IMR-90 (cell line): Measurements from ENCODE around the gene GGT5. TPM values are rescaled to one million over a fixed set of nuclear protein-coding genes. Genes with fewer than 3 reads are reported as not detected.

Experiments used
- ATAC-seq: fragments of 200-7000 bp; cut with Tn5 transposase; 2 replicates; pipeline ENCODE4 v1.9.1; 2020; ENCODE audit warnings: low read depth, mild to moderate bottlenecking, moderate library complexity
- BruUV-seq: library from RNA; stranded (reverse); fragments of 400-500 nt; replicated peaks from 2 replicates; lab custom pipeline; 2021; lab: Mats Ljungman, UMichigan
- CTCF ChIA-PET: fragments of 300-600 bp; formaldehyde crosslinking; extraction: SDS; loops from one replicate; lab custom pipeline; 2021; ENCODE audit warnings: antibody characterized with exemption; lab: Yijun Ruan, JAX
- POLR2A ChIA-PET: fragments of 300-600 bp; sonication (Branson Sonifier 250); formaldehyde crosslinking; loops from one replicate; lab custom pipeline; 2022; ENCODE audit warnings: antibody characterized with exemption; ENCODE audit not compliant: unreplicated experiment; lab: Charles Lee
- DNase-seq: peaks from one replicate; pipeline ENCODE4 v3.0.0; 2013
- H2AFZ ChIP-seq: replicated peaks from 2 replicates; pipeline ENCODE3; 2013; ENCODE audit warnings: low read length, mild to moderate bottlenecking; ENCODE audit not compliant: poor library complexity
- H2AK5ac ChIP-seq: 2 replicates; pipeline ENCODE4 v1.6.1; 2013; ENCODE audit warnings: low read depth, low read length, inconsistent platforms
- H2AK9ac ChIP-seq: replicated peaks from 2 replicates; pipeline ENCODE3; 2013; ENCODE audit warnings: mild to moderate bottlenecking, low read depth, low read length, moderate library complexity; ENCODE audit not compliant: poor library complexity
- H2BK120ac ChIP-seq: 2 replicates; pipeline ENCODE4 v1.6.1; 2013; ENCODE audit warnings: low read depth, low read length, inconsistent platforms
- H2BK15ac ChIP-seq: 3 replicates; pipeline ENCODE4 v1.6.1; 2013; ENCODE audit warnings: low read depth, low read length, inconsistent platforms
- H2BK20ac ChIP-seq: 2 replicates; pipeline ENCODE4 v1.6.1; 2013; ENCODE audit warnings: low read depth, mild to moderate bottlenecking, inconsistent platforms, low read length, moderate library complexity
- H2BK5ac ChIP-seq: 2 replicates; pipeline ENCODE4 v1.6.1; 2013; ENCODE audit warnings: mild to moderate bottlenecking, low read depth, low read length, inconsistent platforms; ENCODE audit not compliant: poor library complexity, severe bottlenecking
- H3K14ac ChIP-seq: replicated peaks from 2 replicates; pipeline ENCODE4 v1.6.1; 2013; ENCODE audit warnings: low read depth, low read length, inconsistent platforms
- H3K18ac ChIP-seq: 2 replicates; pipeline ENCODE4 v1.6.1; 2013; ENCODE audit warnings: low read depth, low read length, control low read depth
- H3K23ac ChIP-seq: 2 replicates; pipeline ENCODE4 v1.6.1; 2013; ENCODE audit warnings: low read depth, low read length, inconsistent platforms
- H3K27ac ChIP-seq: 2 replicates; pipeline ENCODE4 v1.5.1; 2013; ENCODE audit warnings: mild to moderate bottlenecking, control low read depth, low read length; ENCODE audit not compliant: insufficient read depth
- H3K27me3 ChIP-seq: 2 replicates; pipeline ENCODE4 v1.6.1; 2013; ENCODE audit warnings: low read length; ENCODE audit not compliant: control insufficient read depth, insufficient read depth
- H3K36me3 ChIP-seq: 2 replicates; pipeline ENCODE4 v1.6.1; 2013; ENCODE audit warnings: low read length, mixed read lengths; ENCODE audit not compliant: control insufficient read depth, insufficient read depth
- H3K4ac ChIP-seq: 2 replicates; pipeline ENCODE4 v1.6.1; 2013; ENCODE audit warnings: low read depth, low read length, inconsistent platforms
- H3K4me1 ChIP-seq: 2 replicates; pipeline ENCODE4 v1.6.1; 2013; ENCODE audit warnings: low read length, mixed read lengths; ENCODE audit not compliant: control insufficient read depth, insufficient read depth
- H3K4me2 ChIP-seq: 2 replicates; pipeline ENCODE4 v1.6.1; 2013; ENCODE audit warnings: low read depth, mild to moderate bottlenecking, control low read depth, low read length, moderate library complexity
- H3K4me3 ChIP-seq: 2 replicates; pipeline ENCODE4 v1.5.1; 2013; ENCODE audit warnings: low read depth, mild to moderate bottlenecking, control low read depth, low read length, moderate library complexity; ENCODE audit not compliant: insufficient read depth
- H3K56ac ChIP-seq: 2 replicates; pipeline ENCODE4 v1.6.1; 2013; ENCODE audit warnings: low read length, inconsistent platforms; ENCODE audit not compliant: insufficient read depth; ENCODE audit errors: extremely low read depth
- H3K79me1 ChIP-seq, 2 experiments: 2 replicates each; pipeline ENCODE4 v1.6.1; 2013; ENCODE audit warnings: low read length in 2 of 2, inconsistent platforms in 1 of 2, low read depth in 1 of 2
- H3K9ac ChIP-seq: 2 replicates; pipeline ENCODE4 v1.6.1; 2013; ENCODE audit warnings: low read depth, low read length, control low read depth
- H3K9me1 ChIP-seq: 2 replicates; pipeline ENCODE4 v1.6.1; 2013; ENCODE audit warnings: low read length, inconsistent platforms; ENCODE audit not compliant: insufficient read depth
- H3K9me3 ChIP-seq: 2 replicates; pipeline ENCODE4 v1.6.1; 2013; ENCODE audit warnings: low read length; ENCODE audit not compliant: control insufficient read depth, insufficient read depth
- H4K20me1 ChIP-seq: 2 replicates; pipeline ENCODE4 v1.6.1; 2013; ENCODE audit warnings: low read length, inconsistent platforms; ENCODE audit not compliant: insufficient read depth
- H4K5ac ChIP-seq: 2 replicates; pipeline ENCODE4 v1.6.1; 2013; ENCODE audit warnings: mild to moderate bottlenecking, low read depth, low read length, control low read depth
- H4K8ac ChIP-seq, 2 experiments: 2 replicates each; pipeline ENCODE4 v1.6.1; 2013; ENCODE audit warnings: low read depth in 2 of 2, low read length in 2 of 2, control low read depth in 1 of 2, inconsistent platforms in 1 of 2
- H4K91ac ChIP-seq: 2 replicates; pipeline ENCODE4 v1.6.1; 2013; ENCODE audit warnings: low read depth, low read length, inconsistent platforms; ENCODE audit not compliant: insufficient read depth
- BHLHE40 ChIP-seq: fragments of 150-350 bp; IDR thresholded peaks from 2 replicates; pipeline ENCODE4 v1.6.1; 2016; ENCODE audit warnings: mild to moderate bottlenecking, low read depth, low read length
- MAZ ChIP-seq: IDR thresholded peaks from 2 replicates; pipeline ENCODE4 v1.6.1; 2012; ENCODE audit warnings: low read depth, mild to moderate bottlenecking, low read length, improper control_type of control experiment, moderate library complexity, borderline replicate concordance
- POLR2A ChIP-seq: IDR thresholded peaks from 2 replicates; pipeline ENCODE4 v1.6.1; 2012; ENCODE audit warnings: mild to moderate bottlenecking, low read depth, low read length
- RAD21 ChIP-seq: IDR thresholded peaks from 2 replicates; pipeline ENCODE4 v1.6.1; 2012; ENCODE audit warnings: low read length, improper control_type of control experiment
- RCOR1 ChIP-seq: IDR thresholded peaks from 2 replicates; pipeline ENCODE4 v1.6.1; 2012; ENCODE audit warnings: mild to moderate bottlenecking, low read length, improper control_type of control experiment; ENCODE audit not compliant: insufficient replicate concordance
- USF2 ChIP-seq: fragments of 150-350 bp; IDR thresholded peaks from 2 replicates; pipeline ENCODE4 v1.6.1; 2017; ENCODE audit warnings: mild to moderate bottlenecking, antibody characterized with exemption, low read length, low read depth
- WGBS, 2 experiments: methylation state at CpG; one replicate each; pipeline versions ENCODE4 v1.1.5 to v1.1.7; 2013; ENCODE audit warnings: missing lambda C conversion rate in 2 of 2; ENCODE audit not compliant: insufficient read length in 1 of 2; ENCODE audit errors: extremely low coverage in 2 of 2; 5-methylcytosine and 5-hydroxymethylcytosine counted together
- dilution Hi-C: fragments of 300-500 bp; cut with HindIII; formaldehyde crosslinking; loops from one replicate; pipeline ENCODE4 v1.14.3; 2018; ENCODE audit warnings: low sequenced_read_pairs; ENCODE audit not compliant: unreplicated experiment
- in situ Hi-C: fragments of 300-500 bp; cut with MboI; formaldehyde crosslinking; loops from 3 replicates; pipeline ENCODE4 v1.14.3; 2019; ENCODE audit warnings: low sequenced_read_pairs, inconsistent platforms, mixed read lengths
- intact Hi-C: fragments of 100-400 bp; cut with micrococcal nuclease; formaldehyde crosslinking; loops from 2 replicates; pipeline ENCODE4 v1.10.0; 2022
- polyA plus RNA-seq, 3 experiments: library from polyadenylated mRNA; depleted of rRNA; stranded (reverse); fragments of >200 nt; gene quantifications; 2 replicates each; pipeline ENCODE4 v1.2.3, GENCODE V29; 2012; ENCODE audit warnings: low replicate concordance in 1 of 3
- total RNA-seq: library from RNA; depleted of rRNA; stranded (reverse); fragments of >200 nt; gene quantifications from 2 replicates; pipeline ENCODE4 v1.2.3, GENCODE V29; 2012

The GGT5 gene
- total and polyA plus RNA-seq, 2 of the 4 experiments (the other 2 are of a cell fraction): 0.18 to 5.8 TPM

- TF ChIP-seq BHLHE40 (no peak), RCOR1 (no peak)
Measured at GRCh38 chr22:24201681-24202614, 42.9 kb downstream of the GGT5 start (continued).

GRCh38 chr22:24200619-24201212 is 44.2 kb downstream of the GGT5 start:
- no peak overlapping the region for H3K56ac ChIP-seq
- peak; percentile 50 for ATAC-seq
- peak overlapping the region; percentile 60; the same call in 2 of the 3 replicates for H2BK15ac ChIP-seq
- H3K14ac ChIP-seq: peak overlapping the region; percentile 54; the same call in 1 of the 2 replicates
- peak overlapping the region; percentile 3; the same call in 1 of the 2 replicates for H3K18ac ChIP-seq
- no peaks in the 10 kb centered on the region for H3K27me3 ChIP-seq
- H2AK9ac ChIP-seq: no peak overlapping the region
- H4K91ac ChIP-seq: peak overlapping the region; percentile 67
- BruUV-seq: no TSS peak
- peaks cover 5% of the 10 kb centered on the region for H3K9me1 ChIP-seq
- TF ChIP-seq USF2 (peak; percentile 64; the same call in 1 of the 2 replicates), RCOR1 (no peak), RAD21 (no peak), MAZ (no peak), POLR2A (no peak), BHLHE40 (no peak; the same call in 1 of the 2 replicates)
- H2BK20ac ChIP-seq: peak overlapping the region; percentile 51
- WGBS, 2 experiments: 43% methylated on average over 1 of the region's 7 CpGs; no CpG with 5 or more reads in 1 of the 2 experiments
- H4K5ac ChIP-seq: no peak overlapping the region
- peak overlapping the region; percentile 67 for H2BK5ac ChIP-seq
- H4K8ac ChIP-seq: peak overlapping the region; percentile 3 to 63; a peak in 3 of 4 replicates
- no peak overlapping the region for H3K23ac ChIP-seq
- peak; percentile 51 for DNase-seq
- H3K9me3 ChIP-seq: no peaks in the 10 kb centered on the region
- H3K36me3 ChIP-seq: no peaks in the 10 kb centered on the region
- no peaks in the 10 kb centered on the region for H4K20me1 ChIP-seq
- ChIA-PET CTCF (interaction anchor here (1.1 kb wide), 1 partner anchor 8 kb away, joined by 3 read pairs; no protein-coding TSS in a partner anchor), POLR2A (no interaction called here)
- H2BK120ac ChIP-seq: peak overlapping the region; percentile 74
- peak overlapping the region; percentile 50 for H2AFZ ChIP-seq
- H3K9ac ChIP-seq: no peak overlapping the region
- dilution Hi-C loops: no loop called here
- H3K4ac ChIP-seq: peak overlapping the region; percentile 59; the same call in 1 of the 2 replicates
- no peak overlapping the region for H3K27ac ChIP-seq
- no peaks in the 10 kb centered on the region for H3K79me1 ChIP-seq
- intact Hi-C loops: no loop called here
- no peak overlapping the region for H3K4me3 ChIP-seq
- H3K4me1 ChIP-seq: peaks cover 5% of the 10 kb centered on the region
- in situ Hi-C loops: no loop called here
- peak overlapping the region; percentile 39 for H2AK5ac ChIP-seq
- H3K4me2 ChIP-seq: no peak overlapping the region; the same call in 1 of the 2 replicates
